Heart left ventricle (tissue), 16 donors: ENCODE measurements around the gene VAMP1. TPM values are rescaled to one million over a fixed set of nuclear protein-coding genes. Genes with fewer than 3 reads are reported as not detected.

Experiments
- ATAC-seq, 4 donors: fragments of 200-7000 bp; cut with Tn5 transposase; one replicate each; pipeline ENCODE4 v1.9.1; 2020 to 2022; ENCODE audit warnings: moderate library complexity in 4 of 4, mild to moderate bottlenecking in 3 of 4, moderate number of reproducible peaks in 1 of 4
- DNase-seq, 5 donors: peaks; one replicate each; pipeline ENCODE4 v3.0.0-alpha.2; 2020
- H3K27ac ChIP-seq, 12 donors: fragments of 200-600 bp; sonication (generic) in 4 of 12; one replicate each; pipeline versions ENCODE4 v1.5.0 to v1.8.0; 2016 to 2022; ENCODE audit warnings: mild to moderate bottlenecking in 2 of 12
- H3K27me3 ChIP-seq, 9 donors: fragments of 200-600 bp; sonication (generic) in 2 of 9; one replicate each; pipeline versions ENCODE4 v1.5.1 to v1.8.0; 2016 to 2022; ENCODE audit warnings: mild to moderate bottlenecking in 3 of 9
- H3K36me3 ChIP-seq, 9 donors: fragments of 200-600 bp; sonication (generic) in 2 of 9; one replicate each; pipeline versions ENCODE4 v1.5.0 to v1.8.0; 2018 to 2022; ENCODE audit warnings: mild to moderate bottlenecking in 2 of 9
- H3K4me1 ChIP-seq, 12 donors: fragments of 200-600 bp; sonication (generic) in 4 of 12; one replicate each; pipeline versions ENCODE4 v1.5.0 to v1.8.0; 2016 to 2022; ENCODE audit warnings: mild to moderate bottlenecking in 3 of 12
- H3K4me3 ChIP-seq, 12 donors: fragments of 200-600 bp; sonication (generic) in 4 of 12; one replicate each; pipeline versions ENCODE4 v1.5.0 to v1.8.0; 2017 to 2022; ENCODE audit warnings: mild to moderate bottlenecking in 9 of 12, moderate library complexity in 4 of 12
- H3K9me3 ChIP-seq, 12 donors: fragments of 200-600 bp; sonication (generic) in 4 of 12; one replicate each; pipeline versions ENCODE4 v1.5.0 to v1.8.0; 2016 to 2022; ENCODE audit warnings: mild to moderate bottlenecking in 1 of 12
- CTCF ChIP-seq, 12 donors: fragments of 200-600 bp; sonication (generic) in 4 of 12; IDR thresholded peaks; one replicate each; pipeline versions ENCODE4 v1.5.0 to v1.8.0; 2018 to 2022; ENCODE audit warnings: antibody characterized with exemption in 12 of 12, mild to moderate bottlenecking in 5 of 12
- POLR2A ChIP-seq, 2 donors: fragments of 450-650 bp; IDR thresholded peaks; one replicate each; pipeline ENCODE4 v1.6.1; 2017; ENCODE audit warnings: antibody characterized with exemption in 2 of 2, mild to moderate bottlenecking in 2 of 2, moderate library complexity in 2 of 2
- WGBS, 4 donors: extraction: QIAGEN DNeasy Blood & Tissue Kit in 2 of 4; methylation state at CpG; one replicate each; pipeline versions ENCODE4 v1.1.5 to v1.1.7; 2013 to 2018; 5-methylcytosine and 5-hydroxymethylcytosine counted together
- intact Hi-C, 10 donors: fragments of 100-400 bp; cut with DNase I; formaldehyde crosslinking; loops; one replicate each; pipeline versions ENCODE4 v1.11.1 to v1.14.2; 2022
- polyA plus RNA-seq, 2 donors: library from polyadenylated mRNA; stranded (reverse); fragments of 200-250 nt; gene quantifications; one replicate each; pipeline ENCODE4 v1.2.3, GENCODE V29; 2013
- total RNA-seq, 9 donors: library from RNA; depleted of rRNA in 2 of 9; stranded (reverse); fragments of >200 nt in 2 of 9; fragmentation: NEBNext Ultra II Directional in 3 of 9; extraction: Animal tissue kit (Norgen Biotek cat#: 25700) in 3 of 9; gene quantifications; one replicate each; pipeline versions ENCODE4 v1.1.0 to v1.2.4, GENCODE V29; 2016 to 2023
- donor health status: ischemic (EF 13 %, LVEDD 7.1; RV severe dilation, severe dysfunction).
- donor health status: healthy with polysubstance abuse.
- donor health status: DM: no; HTN: yes; CAD: no.
- donor health status: DM: no; HTN: no; CAD: no.
- donor health status: ischemic (EF 25% LVEDD 6.9; RV normal size, moderate dysfunction).
- donor health status: ischemic (EF 25% LVEDD 5.7; RV mildly dilated, moderate dysfunction).
- donor health status: healthy.
- donor health status: DM: yes; HTN: yes; CAD: no.
- donor health status: ischemic (EF 35%, LVEDD 5.7; RV mildly dilated, moderate dysfunction).
- donor health status: nonischemic (EF 11% LVEDD 7.7; RV severe dilation, severe dysfunction).
- donor health status: DM: yes; HTN: yes; CAD: no.
- donor health status: PGD.
- donor health status: ischemic (EF 29% LVEDD 5.4; RV normal size, mild dysfunction).
- donor health status: nonischemic (EF 23%, LVEDD 6.1; RV moderate dilation, normal function).

Gene VAMP1
- total and polyA plus RNA-seq, 11 donors, result 2.1 to 8.3 (median 3.4) TPM

GRCh38 chr12:6458281-6459003 lies 12.0 kb downstream of the VAMP1 start:
- Histone ChIP-seq H3K9me3 (no peaks in the 10 kb centered on the region), H3K4me3 (no peak overlapping the region), H3K4me1 (peaks cover 0 to 59% (median 14%) of the 10 kb centered on the region in 12 donors), H3K27me3 (no peaks in the 10 kb centered on the region), H3K27ac (no peak overlapping the region), H3K36me3 (peaks cover 0 to 99% (median 93%) of the 10 kb centered on the region in 9 donors)
- TF ChIP-seq CTCF (IDR thresholded peaks at IDR 0.05) (no peak), POLR2A (IDR thresholded peaks at IDR 0.05) (no peak)
- 93 to 98% (median 93%) methylated on average over 14 of the region's 14 CpGs for WGBS, 4 donors
- ATAC-seq (no peak), DNase-seq (no peak)
- intact Hi-C loops, result no loop called here

GRCh38 chr12:6457220-6457945 lies 13.1 kb downstream of the VAMP1 start:
- intact Hi-C loops, result no loop called here
- WGBS, 4 donors, result 86 to 89% (median 88%) methylated on average over 8 to 12 of the region's 12 CpGs
- Histone ChIP-seq H3K36me3 (peaks cover 0 to 91% (median 82%) of the 10 kb centered on the region in 9 donors), H3K4me1 (peaks cover 5 to 57% (median 21%) of the 10 kb centered on the region in 12 donors), H3K27me3 (no peaks in the 10 kb centered on the region), H3K4me3 (no peak overlapping the region), H3K9me3 (no peaks in the 10 kb centered on the region), H3K27ac (no peak overlapping the region)
- TF ChIP-seq POLR2A (IDR thresholded peaks at IDR 0.05), result no peak
- no peak for TF ChIP-seq CTCF (IDR thresholded peaks at IDR 0.05)
- DNase-seq, result no peak
- ATAC-seq, result no peak

- ATAC-seq, result peak in 3 of 4 donors; percentile 25 to 34 (median 31)
- no peak for TF ChIP-seq CTCF (IDR thresholded peaks at IDR 0.05)
- TF ChIP-seq POLR2A (IDR thresholded peaks at IDR 0.05), result no peak
- H3K9me3 ChIP-seq, result no peaks in the 10 kb centered on the region
- H3K4me3 ChIP-seq, result peak overlapping the region in 11 of 12 donors; percentile 56 to 99 (median 69)
- H3K27ac ChIP-seq, result peak overlapping the region; percentile 90 to 100 (median 97)
- H3K27me3 ChIP-seq, result no peaks in the 10 kb centered on the region
- H3K4me1 ChIP-seq, result peaks cover 0 to 42% (median 25%) of the 10 kb centered on the region in 12 donors
- intact Hi-C loops, result loop anchor here in 1 of 10 donors (1.0 kb wide), 1 partner anchor 17 kb away; the partner anchor contains the start of gene VAMP1
- WGBS, 4 donors, result 54 to 68% (median 66%) methylated on average over 9 to 17 of the region's 17 CpGs
- DNase-seq, result peak; percentile 46 to 68 (median 54)
- H3K36me3 ChIP-seq, result peaks cover 0 to 48% (median 42%) of the 10 kb centered on the region in 9 donors
Observed at GRCh38 chr12:6452944-6453630, 17.4 kb downstream of the VAMP1 start.
